ENCODE data around the gene TBCD. TPM values are rescaled to one million over a fixed set of nuclear protein-coding genes. Genes with fewer than 3 reads are reported as not detected.

The TBCD gene
- total RNA-seq, 1 experiment from 2014 or later, result 90.7 TPM

GRCh38 chr17:82703935-82704865, 47.7 kb upstream of the TBCD start:
- Mint-ChIP-seq H3K9me3 (ENCODE audit: low read depth, unreplicated experiment) (no peaks in the 10 kb centered on the region), H3K4me3 (ENCODE audit: low read depth, unreplicated experiment) (no peak overlapping the region), H3K27ac (ENCODE audit: unreplicated experiment) (no peak overlapping the region), H3K36me3 (ENCODE audit: insufficient read depth, unreplicated experiment) (peaks cover 6% of the 10 kb centered on the region), H3K27me3 (ENCODE audit: unreplicated experiment) (no peaks in the 10 kb centered on the region), H3K4me1 (ENCODE audit: low read depth, unreplicated experiment) (peaks cover 18% of the 10 kb centered on the region)
- CTCF ChIA-PET, result interaction anchor here (0.6 kb wide), 1 partner anchor 97 kb away, joined by 3 read pairs; no protein-coding TSS in a partner anchor
- intact Hi-C loops (cut with micrococcal nuclease; ENCODE audit: unreplicated experiment), result loop anchor here (10.0 kb wide), 1 partner anchor 49 kb away; no protein-coding TSS in a partner anchor
- peak; percentile 28 for DNase-seq
- BruUV-seq (replicated peaks), result no TSS peak
- TF ChIP-seq CTCF (IDR thresholded peaks at IDR 0.05; ENCODE audit: unreplicated experiment), result no peak

- no peak for TF ChIP-seq CTCF (IDR thresholded peaks at IDR 0.05; ENCODE audit: unreplicated experiment)
- DNase-seq, result no peak
- intact Hi-C loops (cut with micrococcal nuclease; ENCODE audit: unreplicated experiment), result loop anchor here (10.0 kb wide), 1 partner anchor 50 kb away; no protein-coding TSS in a partner anchor
- CTCF ChIA-PET, result no interaction called here
- Mint-ChIP-seq H3K9me3 (ENCODE audit: low read depth, unreplicated experiment) (no peaks in the 10 kb centered on the region), H3K27ac (ENCODE audit: unreplicated experiment) (no peak overlapping the region), H3K27me3 (ENCODE audit: unreplicated experiment) (no peaks in the 10 kb centered on the region), H3K4me1 (ENCODE audit: low read depth, unreplicated experiment) (peaks cover 11% of the 10 kb centered on the region), H3K36me3 (ENCODE audit: insufficient read depth, unreplicated experiment) (no peaks in the 10 kb centered on the region), H3K4me3 (ENCODE audit: low read depth, unreplicated experiment) (no peak overlapping the region)
- BruUV-seq (replicated peaks), result no TSS peak
Observed at GRCh38 chr17:82704886-82705285, 47.0 kb upstream of the TBCD start.

- no peaks in the 10 kb centered on the region for H3K27me3 Mint-ChIP-seq (ENCODE audit: unreplicated experiment)
- intact Hi-C loops (cut with micrococcal nuclease; ENCODE audit: unreplicated experiment), result loop anchor here (10.0 kb wide), 1 partner anchor 51 kb away; no protein-coding TSS in a partner anchor
- no peaks in the 10 kb centered on the region for H3K36me3 Mint-ChIP-seq (ENCODE audit: insufficient read depth, unreplicated experiment)
- CTCF ChIA-PET, result no interaction called here
- BruUV-seq (replicated peaks), result no TSS peak
- H3K4me1 Mint-ChIP-seq (ENCODE audit: low read depth, unreplicated experiment), result peaks cover 11% of the 10 kb centered on the region
- no peaks in the 10 kb centered on the region for H3K9me3 Mint-ChIP-seq (ENCODE audit: low read depth, unreplicated experiment)
- no peak overlapping the region for H3K27ac Mint-ChIP-seq (ENCODE audit: unreplicated experiment)
- DNase-seq, result no peak
- TF ChIP-seq CTCF (IDR thresholded peaks at IDR 0.05; ENCODE audit: unreplicated experiment), result no peak
- no peak overlapping the region for H3K4me3 Mint-ChIP-seq (ENCODE audit: low read depth, unreplicated experiment)
Observed at GRCh38 chr17:82705756-82706155, 46.1 kb upstream of the TBCD start.

DNA sequence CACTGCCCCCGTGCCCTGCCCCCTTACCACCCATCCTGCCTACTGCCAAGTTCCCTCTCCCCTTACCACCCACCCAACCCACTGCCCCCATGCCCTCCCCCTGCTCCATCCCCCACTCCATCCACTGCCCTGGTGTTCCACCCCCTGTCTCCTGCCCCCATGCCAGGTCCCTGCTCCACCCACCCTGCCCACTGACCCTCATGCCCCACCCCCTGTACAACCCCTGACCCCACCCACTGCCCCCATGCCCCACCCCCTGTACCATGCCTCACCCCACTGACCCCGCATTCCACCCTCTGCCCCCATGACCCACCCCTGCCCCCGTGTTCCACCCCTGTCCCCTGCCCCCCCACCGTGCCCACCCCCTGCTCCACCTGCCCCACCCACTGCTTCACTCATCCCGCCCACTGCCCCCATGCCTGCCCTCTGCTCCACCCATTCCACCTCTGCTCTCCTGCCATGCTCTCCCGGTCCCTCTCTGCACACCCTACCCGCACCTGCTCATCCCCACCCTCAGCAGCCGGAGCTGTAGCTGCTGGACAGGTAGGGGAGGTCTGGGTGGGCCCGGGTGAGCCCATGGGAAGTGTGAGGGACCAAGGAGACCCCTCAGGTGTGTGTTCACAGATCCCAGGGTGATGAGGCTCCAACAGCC, 42.7 kb upstream of the TBCD start:
- no peak for DNase-seq
- no peak for TF ChIP-seq CTCF (IDR thresholded peaks at IDR 0.05; ENCODE audit: unreplicated experiment)
- no peak overlapping the region for H3K4me3 Mint-ChIP-seq (ENCODE audit: low read depth, unreplicated experiment)
- CTCF ChIA-PET, result no interaction called here
- H3K27me3 Mint-ChIP-seq (ENCODE audit: unreplicated experiment), result no peaks in the 10 kb centered on the region
- no TSS peak for BruUV-seq (replicated peaks)
- no peaks in the 10 kb centered on the region for H3K9me3 Mint-ChIP-seq (ENCODE audit: low read depth, unreplicated experiment)
- no peaks in the 10 kb centered on the region for H3K36me3 Mint-ChIP-seq (ENCODE audit: insufficient read depth, unreplicated experiment)
- no peak overlapping the region for H3K27ac Mint-ChIP-seq (ENCODE audit: unreplicated experiment)
- H3K4me1 Mint-ChIP-seq (ENCODE audit: low read depth, unreplicated experiment), result peaks cover 5% of the 10 kb centered on the region
- intact Hi-C loops (cut with micrococcal nuclease; ENCODE audit: unreplicated experiment), result loop anchor here (10.0 kb wide), 1 partner anchor 54 kb away; no protein-coding TSS in a partner anchor
